GM13976 (cell line): ENCODE data around the gene TNS1.

Source experiments
- DNase-seq: peaks from one replicate; pipeline ENCODE4 v3.0.0; 2012; ENCODE audit warnings: low spot score
- in situ Hi-C: fragments of 300-500 bp; cut with MboI; formaldehyde crosslinking; loops from one replicate; pipeline ENCODE4 v1.12.0; 2022; ENCODE audit warnings: low sequenced_read_pairs, mixed read lengths, inconsistent platforms; ENCODE audit not compliant: unreplicated experiment
- TF ChIP-seq, protein P1 (sequence below): IDR thresholded peaks from 2 replicates; pipeline ENCODE4 v1.5.1; 2012; ENCODE audit warnings: borderline replicate concordance, mild to moderate bottlenecking; ENCODE audit not compliant: insufficient read depth; ENCODE audit errors: extremely low read depth, missing control alignments, control extremely low read depth

The TNS1 gene

DNA sequence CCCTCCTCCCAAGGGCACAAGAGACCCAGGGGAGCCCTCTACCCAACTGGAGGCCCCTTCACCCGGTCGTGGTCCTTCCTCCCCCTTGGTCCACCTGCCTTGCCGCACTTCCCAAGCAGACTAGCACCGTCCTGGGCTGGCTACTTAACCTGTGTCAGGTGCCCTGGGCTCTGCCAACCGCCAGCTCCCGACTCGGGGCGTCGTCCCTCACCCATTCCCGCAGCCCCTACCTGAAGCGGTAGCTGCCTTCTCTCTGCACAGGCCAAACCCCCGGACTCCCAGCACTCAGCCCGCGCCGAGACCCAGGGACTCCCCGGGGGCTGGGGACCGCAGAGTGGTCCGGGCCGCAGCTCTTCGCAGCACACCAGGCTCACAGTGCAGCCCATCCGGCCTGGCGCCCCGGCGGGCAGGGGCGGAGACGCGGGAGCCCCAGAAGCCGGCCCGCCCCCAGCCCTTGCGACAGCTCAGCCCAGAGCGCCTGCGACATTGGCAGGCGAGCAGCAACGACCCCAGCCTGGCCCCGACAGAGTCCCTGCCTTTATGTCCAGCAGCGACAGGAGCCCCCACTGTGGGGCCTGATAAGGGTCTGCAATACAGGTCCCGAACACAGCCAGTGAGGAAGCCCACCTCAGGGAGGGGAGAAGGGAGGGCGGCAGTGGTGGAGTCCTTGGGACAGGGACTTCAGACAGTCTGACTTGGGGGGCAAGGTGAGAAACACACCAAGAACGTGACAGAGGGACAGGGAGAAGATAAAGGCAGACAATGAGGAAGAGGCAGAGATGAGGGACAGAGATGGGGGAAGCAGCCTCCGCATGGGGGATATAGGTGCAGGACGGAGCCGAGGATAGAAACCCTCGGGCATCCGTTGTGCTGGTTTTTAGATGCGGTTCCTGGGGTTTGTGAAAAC lies 31.0 kb upstream of the TNS1 start:
- TF ChIP-seq, protein P1, sequence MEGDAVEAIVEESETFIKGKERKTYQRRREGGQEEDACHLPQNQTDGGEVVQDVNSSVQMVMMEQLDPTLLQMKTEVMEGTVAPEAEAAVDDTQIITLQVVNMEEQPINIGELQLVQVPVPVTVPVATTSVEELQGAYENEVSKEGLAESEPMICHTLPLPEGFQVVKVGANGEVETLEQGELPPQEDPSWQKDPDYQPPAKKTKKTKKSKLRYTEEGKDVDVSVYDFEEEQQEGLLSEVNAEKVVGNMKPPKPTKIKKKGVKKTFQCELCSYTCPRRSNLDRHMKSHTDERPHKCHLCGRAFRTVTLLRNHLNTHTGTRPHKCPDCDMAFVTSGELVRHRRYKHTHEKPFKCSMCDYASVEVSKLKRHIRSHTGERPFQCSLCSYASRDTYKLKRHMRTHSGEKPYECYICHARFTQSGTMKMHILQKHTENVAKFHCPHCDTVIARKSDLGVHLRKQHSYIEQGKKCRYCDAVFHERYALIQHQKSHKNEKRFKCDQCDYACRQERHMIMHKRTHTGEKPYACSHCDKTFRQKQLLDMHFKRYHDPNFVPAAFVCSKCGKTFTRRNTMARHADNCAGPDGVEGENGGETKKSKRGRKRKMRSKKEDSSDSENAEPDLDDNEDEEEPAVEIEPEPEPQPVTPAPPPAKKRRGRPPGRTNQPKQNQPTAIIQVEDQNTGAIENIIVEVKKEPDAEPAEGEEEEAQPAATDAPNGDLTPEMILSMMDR: no peak
- DNase-seq: peak; percentile 42
- in situ Hi-C loops: no loop called here

DNA sequence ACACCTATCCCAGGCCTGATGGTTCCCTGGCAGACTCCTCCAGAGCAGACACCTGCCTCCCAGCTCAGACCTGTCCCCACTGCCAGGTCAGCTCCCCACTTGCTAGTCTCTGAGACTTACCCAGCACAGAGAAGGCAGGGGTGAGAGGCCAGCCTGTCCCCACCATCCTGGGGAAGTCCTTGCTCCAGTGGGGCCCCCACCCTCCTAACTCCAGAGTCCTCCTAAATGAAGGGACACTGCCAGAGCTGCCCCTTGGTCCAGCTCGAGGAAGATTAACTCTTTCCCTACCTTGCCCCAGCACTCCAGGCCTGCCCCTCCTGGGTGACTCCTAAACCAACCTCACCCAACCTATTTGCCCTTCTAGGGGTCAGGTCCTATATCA lies 30.4 kb upstream of the TNS1 start:
- TF ChIP-seq, protein P1: no peak
- DNase-seq: peak; percentile 21
- in situ Hi-C loops: no loop called here

DNA sequence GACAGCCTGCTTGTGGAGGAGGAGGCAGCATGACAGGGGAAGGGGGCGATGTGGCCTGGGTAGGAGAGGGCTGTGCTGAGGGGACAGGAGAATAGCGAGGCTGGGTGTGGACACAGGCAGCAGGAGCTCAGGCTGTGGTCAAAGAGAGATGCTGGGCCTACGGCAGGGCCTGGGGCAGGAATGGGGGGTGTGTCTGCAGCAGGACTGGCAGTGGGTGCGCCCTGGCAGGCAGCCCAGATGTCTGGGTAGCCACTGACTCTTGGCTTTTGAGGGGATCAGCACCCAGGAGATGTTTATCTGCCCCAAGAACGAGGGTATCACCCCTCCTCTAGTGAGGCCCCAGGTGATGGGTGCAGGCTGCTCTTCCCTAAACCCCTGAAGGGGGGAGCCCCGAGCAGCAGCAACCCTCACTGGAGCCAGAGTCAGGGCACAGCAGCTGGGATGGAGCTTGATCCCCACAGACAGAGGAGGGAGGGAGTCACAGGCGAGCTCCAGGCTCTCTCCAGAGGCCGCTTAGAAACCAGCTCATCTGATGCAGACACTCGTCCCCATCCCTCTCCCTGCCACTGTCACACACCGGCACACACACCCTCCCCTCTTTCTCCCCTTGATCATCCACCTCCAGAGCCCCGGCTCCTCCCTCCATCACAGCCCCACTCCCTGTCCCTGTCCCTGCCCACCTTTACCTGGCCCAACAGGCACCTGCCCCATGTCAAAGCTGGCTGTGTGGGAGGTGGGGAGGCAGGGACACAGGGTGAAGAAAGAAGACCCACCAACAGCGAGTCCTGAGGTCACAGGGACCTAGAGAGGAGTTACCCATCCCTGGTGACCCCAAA lies 29.8 kb upstream of the TNS1 start:
- in situ Hi-C loops: no loop called here

DNA sequence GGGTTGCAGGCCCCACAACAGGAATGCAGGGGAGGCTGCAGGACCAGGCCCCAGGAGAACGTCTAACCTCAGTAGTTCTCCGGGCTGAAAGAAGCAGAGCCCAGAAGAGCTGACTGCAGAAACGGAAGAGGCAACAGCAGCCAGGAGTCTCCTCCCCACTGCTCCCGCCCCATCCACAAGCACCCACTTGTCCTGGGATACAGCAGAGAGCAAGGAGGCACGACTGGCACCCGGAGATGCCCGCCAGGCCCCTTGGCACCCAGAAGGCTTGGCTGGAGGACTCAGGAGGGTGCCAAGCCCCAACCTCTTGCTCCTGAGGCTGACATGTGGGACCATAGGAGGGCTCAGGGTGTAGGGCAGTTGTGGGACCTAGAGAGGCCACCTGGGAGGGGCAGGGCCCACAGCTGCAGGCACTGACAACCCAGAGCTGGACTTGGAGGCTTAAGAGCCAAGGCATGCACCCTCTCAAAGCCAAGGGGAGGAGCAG lies 29.0 kb upstream of the TNS1 start:
- DNase-seq: no peak
- TF ChIP-seq, protein P1: no peak
- in situ Hi-C loops: no loop called here

More for the DNA sequence above, 29.8 kb upstream of the TNS1 start:
- TF ChIP-seq, protein P1: no peak
- peak; percentile 30 for DNase-seq

DNA sequence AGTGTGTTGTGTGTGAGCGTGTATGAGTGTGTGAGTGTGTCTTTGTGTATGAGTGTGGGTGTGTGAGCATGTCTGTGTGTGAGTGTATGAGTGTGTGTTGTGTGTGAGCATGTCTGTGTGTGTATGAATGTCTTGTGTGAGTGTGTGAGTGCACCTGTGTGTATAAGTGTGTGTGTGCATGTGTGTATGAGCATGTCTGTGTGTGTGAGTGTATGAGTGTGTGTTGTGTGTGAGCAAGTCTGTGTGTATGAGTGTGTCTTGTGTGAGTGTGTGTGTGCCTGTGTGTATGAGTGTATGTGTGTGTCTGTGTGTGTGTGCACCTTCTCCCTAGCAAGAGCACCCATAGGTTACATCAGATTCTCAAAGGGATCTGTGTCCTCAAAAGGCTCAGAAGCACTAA lies 28.5 kb upstream of the TNS1 start:
- in situ Hi-C loops: no loop called here
- TF ChIP-seq, protein P1: no peak
- no peak for DNase-seq

DNA sequence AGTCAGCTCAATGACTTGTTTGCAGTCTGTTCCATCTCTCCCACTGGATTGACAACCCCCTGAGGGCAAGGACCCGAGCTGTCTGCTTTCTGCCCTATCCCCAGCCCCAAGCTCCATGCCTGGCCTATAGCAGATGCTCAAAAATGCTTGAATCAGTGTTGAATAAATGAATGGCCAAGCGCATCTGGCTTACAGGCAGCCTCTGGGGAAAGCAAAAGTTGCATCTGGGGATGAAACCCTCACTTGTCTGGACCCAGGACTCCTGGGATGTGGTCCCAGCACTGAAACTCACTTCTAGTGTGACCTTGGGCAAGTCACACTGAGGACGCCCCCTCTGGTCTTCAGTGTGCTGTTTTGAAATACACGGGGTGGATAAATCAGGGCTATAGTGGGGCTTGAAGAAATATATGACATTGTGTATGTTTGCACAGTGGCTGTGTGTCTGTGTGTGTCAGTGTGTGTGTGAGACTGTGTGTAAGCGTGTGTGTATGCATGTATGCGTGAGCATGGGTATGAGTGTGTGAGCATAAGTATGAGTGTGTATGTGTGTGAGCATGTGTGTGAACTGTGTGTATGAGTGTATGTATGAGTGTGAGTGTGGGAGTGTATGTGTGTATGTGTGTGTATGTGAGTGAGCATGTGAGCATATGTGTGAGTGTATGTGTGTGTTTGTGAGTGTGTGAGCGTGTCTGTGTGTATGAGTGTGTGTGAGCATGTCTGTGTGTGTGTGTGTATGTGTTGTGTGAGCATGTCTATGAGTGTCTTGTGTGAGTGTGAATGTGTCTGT lies 27.8 kb upstream of the TNS1 start:
- in situ Hi-C loops: no loop called here
- DNase-seq: no peak
- TF ChIP-seq, protein P1: no peak
